ENCODE results near the gene MLC1. TPM values are rescaled to one million over a fixed set of nuclear protein-coding genes. Genes with fewer than 3 reads are reported as not detected.

Gene MLC1
- total and polyA plus RNA-seq, 2 donors (not counting 1 experiment from before 2014, with no cell fraction given): 0.34 TPM; not detected in 1

DNA sequence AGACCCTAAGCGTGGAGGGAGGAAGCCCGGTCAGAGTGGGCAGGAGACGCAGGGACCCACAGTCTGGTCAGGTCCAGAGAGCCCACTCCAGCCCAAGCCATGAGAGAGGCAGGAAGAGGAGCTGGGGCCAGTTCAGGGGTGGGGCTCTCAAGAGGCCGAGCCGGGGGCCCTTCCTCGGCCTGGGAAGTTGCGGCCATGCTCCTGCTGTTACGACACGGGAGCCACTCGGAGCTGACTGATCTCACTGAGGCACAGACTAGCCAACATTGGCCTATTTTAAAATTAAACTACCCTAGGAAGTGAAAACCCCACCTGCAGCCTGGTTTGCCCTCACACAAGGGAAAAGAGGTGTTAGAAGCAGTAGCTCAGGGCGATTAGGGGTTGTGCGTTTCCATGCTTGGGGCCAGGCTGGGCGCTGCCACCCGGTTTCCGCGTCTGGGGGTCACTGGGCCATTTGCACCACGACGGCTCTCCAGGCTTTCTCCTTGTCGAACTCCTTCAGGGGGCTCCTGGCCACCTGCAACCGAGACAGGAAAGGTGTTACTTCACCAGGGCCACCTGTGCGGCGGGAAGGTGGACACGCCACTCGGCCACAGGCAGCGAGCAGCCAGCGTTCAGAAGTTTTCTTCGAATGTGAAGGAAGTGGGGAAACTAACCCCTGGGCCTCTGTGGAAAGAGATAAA is 23.9 kb downstream of the MLC1 start:
- Histone ChIP-seq H2AFZ (ENCODE audit: insufficient read depth, low read depth, low read length, poor library complexity, severe bottlenecking) (no peak overlapping the region), H3K27ac (ENCODE audit: low read length in 2 of 2) (no peak overlapping the region), H3K79me2 (ENCODE audit: control insufficient read depth, insufficient read depth, low read length) (no peaks in the 10 kb centered on the region), H3K27me3 (replicated peaks in 1 of 4; ENCODE audit: control extremely low read depth in 1 of 4, control insufficient read depth in 3 of 4, insufficient read depth in 4 of 4, low read length in 3 of 4) (peaks cover 0 to 22% (median 14%) of the 10 kb centered on the region in 4 experiments), H3K36me3 (replicated peaks in 1 of 2; ENCODE audit: control extremely low read depth in 1 of 2, control insufficient read depth in 1 of 2, extremely low read depth in 1 of 2, insufficient read depth in 2 of 2, low read length in 1 of 2) (no peaks in the 10 kb centered on the region), H3K9ac (ENCODE audit: low read length) (no peak overlapping the region), H3K4me1 (ENCODE audit: control insufficient read depth in 2 of 2, insufficient read depth in 2 of 2, low read length in 2 of 2) (peaks cover 7 to 9% of the 10 kb centered on the region in 2 donors), H3K4me2 (replicated peaks; ENCODE audit: low read depth, low read length, poor library complexity, severe bottlenecking) (no peak overlapping the region), H3K4me3 (ENCODE audit: control extremely low read depth in 1 of 5, extremely low read depth in 1 of 5, insufficient read depth in 1 of 5, low read depth in 2 of 5, low read length in 4 of 5) (no peak overlapping the region), H4K20me1 (ENCODE audit: control insufficient read depth, insufficient read depth, low read length, poor library complexity, severe bottlenecking) (no peaks in the 10 kb centered on the region), H3K9me3 (ENCODE audit: control extremely low read depth in 1 of 3, control insufficient read depth in 2 of 3, insufficient read depth in 1 of 3, low read length in 2 of 3) (no peaks in the 10 kb centered on the region)
- intact Hi-C loops (cut with micrococcal nuclease): no loop called here
- no peaks in the 10 kb centered on the region for H3K9me3 Mint-ChIP-seq (ENCODE audit: insufficient read depth)
- DNase-seq (no peak), ATAC-seq (ENCODE audit: low read depth) (no peak)
- H3K27me3 Mint-ChIP-seq: peaks cover 25% of the 10 kb centered on the region
- no peak overlapping the region for H3K4me3 Mint-ChIP-seq
- 72% methylated on average over 23 of the region's 27 CpGs for WGBS (ENCODE audit: insufficient coverage)
- ChIA-PET CTCF (no interaction called here), POLR2A (no interaction called here)
- peaks cover 8% of the 10 kb centered on the region for H3K4me1 Mint-ChIP-seq
- TF ChIP-seq EZH2 (IDR thresholded peaks at IDR 0.05; ENCODE audit: borderline replicate concordance, insufficient read depth, low read depth, low read length, poor library complexity, severe bottlenecking): no peak
- H3K27ac Mint-ChIP-seq: no peak overlapping the region

DNA sequence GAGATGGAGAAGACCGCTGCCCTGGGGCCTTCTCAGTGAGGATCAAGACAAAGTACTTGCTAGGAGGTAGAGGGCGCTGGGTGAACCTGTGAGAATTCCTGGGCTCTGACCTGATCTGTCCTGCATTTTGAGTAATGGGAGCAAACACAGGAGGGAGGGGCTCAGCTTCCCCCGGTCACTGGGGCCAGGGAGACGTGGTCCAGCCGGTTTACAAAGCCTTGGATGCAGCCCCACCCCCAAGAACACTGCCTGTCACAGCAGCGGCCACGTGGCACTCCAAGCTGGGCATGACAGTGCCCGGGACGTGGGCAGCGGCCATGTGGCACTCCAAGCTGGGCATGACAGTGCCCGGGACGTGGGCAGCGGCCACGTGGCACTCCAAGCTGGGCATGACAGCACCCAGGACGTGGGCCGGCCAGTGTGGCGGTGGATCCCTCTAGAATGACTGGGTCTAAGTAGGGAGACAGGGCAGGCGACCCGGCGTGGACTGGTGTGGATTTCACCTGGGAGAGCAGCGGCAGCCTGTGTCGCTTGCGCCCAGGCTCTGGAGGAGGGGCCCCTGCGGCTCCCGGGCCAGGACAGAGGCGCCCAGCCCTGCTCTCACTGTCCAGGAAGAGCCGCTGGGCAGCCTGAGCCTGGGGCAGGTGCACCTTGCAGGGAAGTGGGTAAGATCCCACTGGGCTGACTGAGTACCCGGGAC is 24.6 kb downstream of the MLC1 start:
- WGBS (ENCODE audit: insufficient coverage): 86% methylated on average over 27 of the region's 28 CpGs
- H3K27me3 Mint-ChIP-seq: peaks cover 32% of the 10 kb centered on the region
- no peak overlapping the region for H3K27ac ChIP-seq (ENCODE audit: low read length in 2 of 2)
- DNase-seq (no peak), ATAC-seq (ENCODE audit: low read depth) (no peak)
- POLR2A ChIA-PET: no interaction called here
- no peak overlapping the region for H2AFZ ChIP-seq (ENCODE audit: insufficient read depth, low read depth, low read length, poor library complexity, severe bottlenecking)
- TF ChIP-seq EZH2 (IDR thresholded peaks at IDR 0.05; ENCODE audit: borderline replicate concordance, insufficient read depth, low read depth, low read length, poor library complexity, severe bottlenecking): no peak
- TF ChIP-seq, protein P1, sequence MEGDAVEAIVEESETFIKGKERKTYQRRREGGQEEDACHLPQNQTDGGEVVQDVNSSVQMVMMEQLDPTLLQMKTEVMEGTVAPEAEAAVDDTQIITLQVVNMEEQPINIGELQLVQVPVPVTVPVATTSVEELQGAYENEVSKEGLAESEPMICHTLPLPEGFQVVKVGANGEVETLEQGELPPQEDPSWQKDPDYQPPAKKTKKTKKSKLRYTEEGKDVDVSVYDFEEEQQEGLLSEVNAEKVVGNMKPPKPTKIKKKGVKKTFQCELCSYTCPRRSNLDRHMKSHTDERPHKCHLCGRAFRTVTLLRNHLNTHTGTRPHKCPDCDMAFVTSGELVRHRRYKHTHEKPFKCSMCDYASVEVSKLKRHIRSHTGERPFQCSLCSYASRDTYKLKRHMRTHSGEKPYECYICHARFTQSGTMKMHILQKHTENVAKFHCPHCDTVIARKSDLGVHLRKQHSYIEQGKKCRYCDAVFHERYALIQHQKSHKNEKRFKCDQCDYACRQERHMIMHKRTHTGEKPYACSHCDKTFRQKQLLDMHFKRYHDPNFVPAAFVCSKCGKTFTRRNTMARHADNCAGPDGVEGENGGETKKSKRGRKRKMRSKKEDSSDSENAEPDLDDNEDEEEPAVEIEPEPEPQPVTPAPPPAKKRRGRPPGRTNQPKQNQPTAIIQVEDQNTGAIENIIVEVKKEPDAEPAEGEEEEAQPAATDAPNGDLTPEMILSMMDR (IDR thresholded peaks at IDR 0.05): no peak
- no peak overlapping the region for H3K9ac ChIP-seq (ENCODE audit: low read length)
- H3K79me2 ChIP-seq (ENCODE audit: control insufficient read depth, insufficient read depth, low read length): no peaks in the 10 kb centered on the region
- H3K9me3 Mint-ChIP-seq (ENCODE audit: insufficient read depth): no peaks in the 10 kb centered on the region
- CTCF ChIA-PET: no interaction called here
- H3K9me3 ChIP-seq (ENCODE audit: control extremely low read depth in 1 of 3, control insufficient read depth in 2 of 3, insufficient read depth in 1 of 3, low read length in 2 of 3): no peaks in the 10 kb centered on the region
- peaks cover 15% of the 10 kb centered on the region for H3K4me1 Mint-ChIP-seq
- no peaks in the 10 kb centered on the region for H3K36me3 ChIP-seq (replicated peaks in 1 of 2; ENCODE audit: control extremely low read depth in 1 of 2, control insufficient read depth in 1 of 2, extremely low read depth in 1 of 2, insufficient read depth in 2 of 2, low read length in 1 of 2)
- intact Hi-C loops (cut with micrococcal nuclease): no loop called here
- no peak overlapping the region for H3K4me3 ChIP-seq (ENCODE audit: control extremely low read depth in 1 of 5, extremely low read depth in 1 of 5, insufficient read depth in 1 of 5, low read depth in 2 of 5, low read length in 4 of 5)
- no peak overlapping the region for H3K27ac Mint-ChIP-seq
- H4K20me1 ChIP-seq (ENCODE audit: control insufficient read depth, insufficient read depth, low read length, poor library complexity, severe bottlenecking): no peaks in the 10 kb centered on the region
- peaks cover 0 to 24% (median 15%) of the 10 kb centered on the region in 4 experiments for H3K27me3 ChIP-seq (replicated peaks in 1 of 4; ENCODE audit: control extremely low read depth in 1 of 4, control insufficient read depth in 3 of 4, insufficient read depth in 4 of 4, low read length in 3 of 4)
- H3K4me2 ChIP-seq (replicated peaks; ENCODE audit: low read depth, low read length, poor library complexity, severe bottlenecking): no peak overlapping the region
- no peak overlapping the region for H3K4me3 Mint-ChIP-seq
- H3K4me1 ChIP-seq (ENCODE audit: control insufficient read depth in 2 of 2, insufficient read depth in 2 of 2, low read length in 2 of 2): peaks cover 9 to 12% of the 10 kb centered on the region in 2 donors
